T-cell (primary cell): ENCODE measurements around the gene TMEM250. TPM values are rescaled to one million over a fixed set of nuclear protein-coding genes. Genes with fewer than 3 reads are reported as not detected.

Experiments
- ATAC-seq, 4 experiments: fragments of 200-7000 bp in 3 of 4; fragments of 150-1000 bp in 1 of 4; cut with Tn5 transposase; replicated peaks in 1 of 4; 1 replicate in 3 of 4; 2 replicates in 1 of 4; pipeline ENCODE4 v1.10.0; 2021; ENCODE audit warnings: moderate library complexity in 3 of 4, mild to moderate bottlenecking in 2 of 4, moderate number of reproducible peaks in 1 of 4
- CTCF ChIA-PET, 2 donors: fragments of 300-600 bp; sonication (Branson Sonifier 250); formaldehyde crosslinking; loops; one replicate each; lab custom pipeline; 2022; ENCODE audit warnings: antibody characterized with exemption in 2 of 2; lab: Charles Lee
- POLR2A ChIA-PET, 2 donors: fragments of 300-600 bp; sonication (Branson Sonifier 250); formaldehyde crosslinking; loops; one replicate each; lab custom pipeline; 2022; ENCODE audit warnings: antibody characterized with exemption in 2 of 2; lab: Charles Lee
- DNase-seq, 35 experiments: peaks; one replicate each; pipeline versions ENCODE4 v3.0.0 to v3.0.0-alpha.2; 2013 to 2023
- H3K27ac ChIP-seq: one replicate; pipeline ENCODE4 v1.5.1; 2013; ENCODE audit warnings: low read length
- H3K27me3 ChIP-seq, 2 experiments: replicated peaks in 1 of 2; 1 replicate in 1 of 2; 2 replicates in 1 of 2; pipeline versions ENCODE4 v1.6.1 to v1.7.0; 2013; ENCODE audit warnings: low read length in 1 of 2, mixed read lengths in 1 of 2; ENCODE audit not compliant: control insufficient read depth in 2 of 2, insufficient read depth in 2 of 2; ENCODE audit errors: extremely low read depth in 1 of 2
- H3K36me3 ChIP-seq, 2 donors: 1 replicate in 1 of 2; 2 replicates in 1 of 2; pipeline versions ENCODE4 v1.6.1 to v1.7.0; 2013; ENCODE audit warnings: low read length in 1 of 2; ENCODE audit not compliant: control insufficient read depth in 2 of 2, insufficient read depth in 1 of 2; ENCODE audit errors: extremely low read depth in 1 of 2
- H3K4me1 ChIP-seq, 2 experiments: 1 replicate in 1 of 2; 2 replicates in 1 of 2; pipeline versions ENCODE4 v1.6.1 to v1.7.0; 2013; ENCODE audit warnings: low read length in 2 of 2, mixed read lengths in 1 of 2; ENCODE audit not compliant: insufficient read depth in 2 of 2, control insufficient read depth in 1 of 2; ENCODE audit errors: extremely low read depth in 1 of 2
- H3K4me3 ChIP-seq, 2 donors: 1 replicate in 1 of 2; 2 replicates in 1 of 2; pipeline versions ENCODE4 v1.5.1 to v1.7.0; 2013; ENCODE audit warnings: mild to moderate bottlenecking in 2 of 2, low read length in 1 of 2, moderate library complexity in 1 of 2; ENCODE audit not compliant: control insufficient read depth in 1 of 2; ENCODE audit errors: extremely low read depth in 1 of 2
- H3K9me3 ChIP-seq: 2 replicates; pipeline ENCODE4 v1.7.0; 2013
- H3K27ac Mint-ChIP-seq, 2 donors: one replicate each; pipeline ENCODE4 v1.8.0; 2020 to 2021; ENCODE audit warnings: mild to moderate bottlenecking in 2 of 2, mixed read lengths in 2 of 2
- H3K27me3 Mint-ChIP-seq, 2 donors: one replicate each; pipeline ENCODE4 v1.8.0; 2021 to 2022; ENCODE audit warnings: mixed read lengths in 2 of 2
- H3K36me3 Mint-ChIP-seq: one replicate; pipeline ENCODE4 v1.8.0; 2021; ENCODE audit warnings: mixed read lengths
- H3K4me1 Mint-ChIP-seq, 3 donors: one replicate each; pipeline ENCODE4 v1.8.0; 2020 to 2022; ENCODE audit warnings: mixed read lengths in 3 of 3, mild to moderate bottlenecking in 1 of 3
- H3K4me3 Mint-ChIP-seq, 3 donors: one replicate each; pipeline ENCODE4 v1.8.0; 2020 to 2022; ENCODE audit warnings: mild to moderate bottlenecking in 3 of 3, mixed read lengths in 3 of 3, moderate library complexity in 3 of 3
- H3K9me3 Mint-ChIP-seq, 3 donors: one replicate each; pipeline ENCODE4 v1.8.0; 2020 to 2022; ENCODE audit warnings: mixed read lengths in 3 of 3
- WGBS: methylation state at CpG from one replicate; pipeline ENCODE4 v1.1.5; 2013; ENCODE audit warnings: missing lambda C conversion rate; ENCODE audit not compliant: insufficient coverage; 5-methylcytosine and 5-hydroxymethylcytosine counted together
- total RNA-seq, 35 experiments: library from RNA in 6 of 35; stranded (reverse) in 6 of 35; fragments of 120-200 nt in 1 of 35; gene quantifications; one replicate each; pipeline versions ENCODE4 v1.2.1 to v1.2.4 and lab custom pipeline; 2013 to 2026

The TMEM250 gene
- total RNA-seq, 5 donors from 2014 or later (not counting 1 experiment from before 2014, with no cell fraction given), result 21.0 to 77.9 (median 63.0) TPM

- Histone ChIP-seq H3K4me3 (no peak overlapping the region), H3K27me3 (peaks cover 0 to 41% of the 10 kb centered on the region in 2 experiments), H3K9me3 (no peaks in the 10 kb centered on the region), H3K36me3 (no peaks in the 10 kb centered on the region), H3K4me1 (no peaks in the 10 kb centered on the region), H3K27ac (no peak overlapping the region)
- ChIA-PET CTCF (no interaction called here), POLR2A (no interaction called here)
- Mint-ChIP-seq H3K4me3 (no peak overlapping the region), H3K27ac (no peak overlapping the region), H3K36me3 (no peaks in the 10 kb centered on the region), H3K27me3 (peaks cover 6 to 12% of the 10 kb centered on the region in 2 donors), H3K4me1 (no peaks in the 10 kb centered on the region), H3K9me3 (no peaks in the 10 kb centered on the region)
- ATAC-seq (no peak), DNase-seq (no peak)
- WGBS, result 78% methylated on average over 12 of the region's 20 CpGs
Measured at GRCh38 chr9:136157477-136158265, 39.0 kb upstream of the TMEM250 start.

- no peak for DNase-seq
- POLR2A ChIA-PET, result no interaction called here
- H3K4me3 ChIP-seq, result no peak overlapping the region
Measured at GRCh38 chr9:136156209-136157120, 37.8 kb upstream of the TMEM250 start.

GRCh38 chr9:136155576-136155975 lies 36.9 kb upstream of the TMEM250 start:
- H3K27me3 ChIP-seq, result peaks cover 0 to 37% of the 10 kb centered on the region in 2 experiments
- H3K36me3 ChIP-seq, result no peaks in the 10 kb centered on the region
- H3K4me3 Mint-ChIP-seq, result no peak overlapping the region
- H3K4me1 Mint-ChIP-seq, result no peaks in the 10 kb centered on the region
- no peaks in the 10 kb centered on the region for H3K9me3 ChIP-seq
- no peak for DNase-seq
- no peaks in the 10 kb centered on the region for H3K36me3 Mint-ChIP-seq
- no peak overlapping the region for H3K27ac ChIP-seq
- ATAC-seq, result no peak
- H3K27ac Mint-ChIP-seq, result no peak overlapping the region
- no peaks in the 10 kb centered on the region for H3K4me1 ChIP-seq
- H3K9me3 Mint-ChIP-seq, result no peaks in the 10 kb centered on the region
- WGBS, result 93% methylated on average over 15 of the region's 17 CpGs
- ChIA-PET CTCF (no interaction called here), POLR2A (no interaction called here)
- no peak overlapping the region for H3K4me3 ChIP-seq
- peaks cover 6 to 12% of the 10 kb centered on the region in 2 donors for H3K27me3 Mint-ChIP-seq

More at GRCh38 chr9:136156209-136157120, 37.8 kb upstream of the TMEM250 start:
- Histone ChIP-seq H3K36me3 (no peaks in the 10 kb centered on the region), H3K27ac (no peak overlapping the region), H3K9me3 (no peaks in the 10 kb centered on the region), H3K27me3 (peaks cover 0 to 40% of the 10 kb centered on the region in 2 experiments), H3K4me1 (no peaks in the 10 kb centered on the region)
- Mint-ChIP-seq H3K27me3 (peaks cover 6 to 12% of the 10 kb centered on the region in 2 donors), H3K27ac (no peak overlapping the region), H3K9me3 (no peaks in the 10 kb centered on the region), H3K4me3 (no peak overlapping the region), H3K4me1 (no peaks in the 10 kb centered on the region), H3K36me3 (no peaks in the 10 kb centered on the region)
- CTCF ChIA-PET, result no interaction called here
- 82% methylated on average over 29 of the region's 42 CpGs for WGBS
- ATAC-seq, result no peak

- 90% methylated on average over 12 of the region's 14 CpGs for WGBS
- H3K36me3 Mint-ChIP-seq, result no peaks in the 10 kb centered on the region
Measured at GRCh38 chr9:136154943-136155342, 36.3 kb upstream of the TMEM250 start.

GRCh38 chr9:136153381-136154065 lies 34.8 kb upstream of the TMEM250 start:
- Mint-ChIP-seq H3K27me3 (peaks cover 6 to 12% of the 10 kb centered on the region in 2 donors), H3K4me1 (no peaks in the 10 kb centered on the region), H3K27ac (no peak overlapping the region), H3K9me3 (no peaks in the 10 kb centered on the region), H3K36me3 (no peaks in the 10 kb centered on the region), H3K4me3 (no peak overlapping the region)
- ChIA-PET CTCF (no interaction called here), POLR2A (no interaction called here)
- Histone ChIP-seq H3K4me1 (no peaks in the 10 kb centered on the region), H3K4me3 (no peak overlapping the region), H3K27me3 (peaks cover 0 to 33% of the 10 kb centered on the region in 2 experiments), H3K27ac (no peak overlapping the region), H3K9me3 (no peaks in the 10 kb centered on the region), H3K36me3 (no peaks in the 10 kb centered on the region)
- DNase-seq (no peak), ATAC-seq (no peak)
- 87% methylated on average over 21 of the region's 24 CpGs for WGBS

More at GRCh38 chr9:136154943-136155342, 36.3 kb upstream of the TMEM250 start:
- Histone ChIP-seq H3K4me3 (no peak overlapping the region), H3K4me1 (no peaks in the 10 kb centered on the region), H3K27ac (no peak overlapping the region), H3K9me3 (no peaks in the 10 kb centered on the region), H3K27me3 (peaks cover 0 to 31% of the 10 kb centered on the region in 2 experiments), H3K36me3 (no peaks in the 10 kb centered on the region)
- Mint-ChIP-seq H3K27ac (peak overlapping the region in 1 of 2 donors; percentile 40), H3K4me1 (no peaks in the 10 kb centered on the region), H3K27me3 (peaks cover 6 to 12% of the 10 kb centered on the region in 2 donors), H3K4me3 (no peak overlapping the region), H3K9me3 (no peaks in the 10 kb centered on the region)
- DNase-seq (no peak), ATAC-seq (no peak)
- ChIA-PET CTCF (no interaction called here), POLR2A (no interaction called here)

- no peak overlapping the region for H3K4me3 ChIP-seq
- POLR2A ChIA-PET, result no interaction called here
Measured at GRCh38 chr9:136152931-136153330, 34.3 kb upstream of the TMEM250 start.

More at GRCh38 chr9:136152931-136153330, 34.3 kb upstream of the TMEM250 start:
- CTCF ChIA-PET, result no interaction called here
- Histone ChIP-seq H3K36me3 (no peaks in the 10 kb centered on the region), H3K9me3 (no peaks in the 10 kb centered on the region), H3K27ac (no peak overlapping the region), H3K27me3 (peaks cover 0 to 35% of the 10 kb centered on the region in 2 experiments), H3K4me1 (no peaks in the 10 kb centered on the region)
- Mint-ChIP-seq H3K9me3 (no peaks in the 10 kb centered on the region), H3K27ac (no peak overlapping the region), H3K36me3 (no peaks in the 10 kb centered on the region), H3K4me1 (no peaks in the 10 kb centered on the region), H3K27me3 (peaks cover 6 to 12% of the 10 kb centered on the region in 2 donors), H3K4me3 (no peak overlapping the region)
- WGBS, result 91% methylated on average over 11 of the region's 12 CpGs
- ATAC-seq, result no peak
- no peak for DNase-seq
